HG02840 (cell line): ENCODE data around the gene DHCR7.
"Not testable (repeated sequence)": the region's sequence is repeated elsewhere in the genome, so short reads cannot be mapped to it uniquely, and the experiment has no call there.

ENCODE experiments used
- ATAC-seq: cut with Tn5 transposase; IDR thresholded peaks from one replicate; pipeline ENCODE4 v1.9.1; 2021; ENCODE audit warnings: mild to moderate bottlenecking, moderate library complexity, moderate number of reproducible peaks; ENCODE audit not compliant: unreplicated experiment, low FRiP score

DHCR7 gene

DNA sequence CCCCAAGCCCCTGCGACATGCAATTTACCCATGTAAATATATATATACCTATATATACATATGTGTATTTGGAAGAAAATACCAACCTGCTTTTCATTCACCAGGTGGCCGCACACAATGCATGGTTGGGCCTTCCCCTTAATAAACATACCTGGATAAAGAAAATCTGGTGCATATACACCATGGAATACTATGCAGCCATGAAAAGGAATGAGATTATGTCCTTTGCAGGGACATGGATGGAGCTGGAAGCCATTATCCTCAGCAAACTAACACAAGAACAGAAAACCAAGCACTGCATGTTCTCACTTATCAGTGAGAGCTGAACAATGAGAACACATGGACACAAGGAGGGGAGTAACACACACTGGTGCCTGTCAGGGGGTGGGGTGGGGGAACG, 25.9 kb downstream of the DHCR7 start:
- ATAC-seq, result not testable (repeated sequence)

DNA sequence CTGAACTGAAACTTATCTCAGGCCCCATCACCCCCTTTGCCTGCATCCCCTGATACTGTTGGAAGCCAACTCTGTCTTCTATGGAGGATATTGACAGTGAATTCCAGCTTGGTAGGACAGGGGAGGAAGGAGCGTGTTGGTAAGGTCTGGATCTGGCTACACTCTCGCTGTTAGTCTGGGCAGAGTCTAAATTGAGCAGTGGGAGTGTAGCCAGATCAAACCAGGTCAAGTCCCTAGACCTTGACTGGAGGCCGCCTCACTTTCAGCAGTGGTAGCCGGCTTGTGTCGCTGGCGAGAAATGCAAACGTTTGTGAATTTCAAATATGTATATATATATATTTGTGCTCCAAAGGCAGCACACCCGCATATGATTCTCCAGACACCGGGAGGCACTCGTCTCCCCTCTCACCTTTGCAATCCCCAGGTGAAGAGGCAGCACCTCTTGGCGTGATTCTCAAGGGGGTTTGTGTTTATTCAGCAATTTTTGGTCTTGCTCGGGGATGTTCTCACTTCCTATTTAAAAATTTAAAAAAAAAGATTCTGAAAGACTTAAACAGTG, 26.7 kb downstream of the DHCR7 start:
- ATAC-seq, result no peak

DNA sequence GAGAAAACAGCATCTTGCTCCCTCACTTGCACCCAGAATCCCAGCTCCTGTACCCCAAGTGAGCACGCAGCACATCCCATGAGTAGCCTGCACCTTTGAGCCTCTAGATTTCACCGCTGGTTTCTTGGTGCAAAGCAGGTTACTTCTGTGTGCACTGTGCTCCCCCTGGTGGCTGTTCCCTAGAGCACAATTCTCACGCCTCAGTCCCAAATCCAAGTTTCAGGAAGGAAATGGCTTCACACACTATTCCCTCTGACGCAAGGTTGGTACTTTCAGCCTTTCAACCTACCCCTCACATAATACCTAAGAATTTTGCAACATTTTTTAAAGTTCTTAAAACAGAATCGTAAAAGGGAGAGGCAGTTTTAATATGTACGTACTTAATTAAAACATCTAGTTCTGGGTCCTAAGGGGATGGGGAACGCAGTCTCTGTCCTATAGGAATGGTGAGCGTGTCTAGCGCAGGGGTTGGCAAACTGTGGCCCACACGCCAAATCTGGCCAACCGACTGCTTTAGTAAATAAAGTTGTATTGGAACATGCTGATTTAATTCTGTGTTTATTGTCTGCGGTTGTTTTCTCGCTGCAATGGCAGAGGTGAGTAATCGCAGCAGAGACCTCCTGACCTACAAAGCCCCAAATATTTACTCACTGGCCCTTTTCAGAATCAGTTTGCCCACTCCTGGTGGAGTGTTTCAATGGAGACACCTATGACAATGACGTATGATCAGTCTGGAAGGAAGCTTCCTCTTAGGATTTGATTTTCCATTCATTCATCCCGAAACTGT, 27.5 kb downstream of the DHCR7 start:
- ATAC-seq, result no peak

DNA sequence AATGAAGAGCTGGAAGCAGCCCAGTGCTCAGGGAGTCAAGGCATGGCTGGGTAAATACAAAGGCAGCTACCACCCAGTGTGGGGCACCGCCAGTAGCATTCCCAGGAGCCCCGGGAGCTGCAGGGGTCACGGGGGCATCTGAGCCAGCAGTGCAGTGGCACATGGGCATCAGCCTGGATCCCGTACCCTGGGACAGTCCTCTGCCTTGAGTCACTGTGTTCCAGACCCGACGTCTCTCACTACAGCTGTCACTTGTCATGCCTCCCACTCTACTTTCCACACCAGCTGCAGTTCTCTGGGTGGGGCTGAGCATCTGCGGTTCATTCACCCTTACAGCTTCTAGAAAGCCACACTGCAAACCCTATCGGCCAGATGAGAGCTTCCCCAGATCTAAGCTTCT, 29.6 kb downstream of the DHCR7 start:
- peak; percentile 63 for ATAC-seq

DNA sequence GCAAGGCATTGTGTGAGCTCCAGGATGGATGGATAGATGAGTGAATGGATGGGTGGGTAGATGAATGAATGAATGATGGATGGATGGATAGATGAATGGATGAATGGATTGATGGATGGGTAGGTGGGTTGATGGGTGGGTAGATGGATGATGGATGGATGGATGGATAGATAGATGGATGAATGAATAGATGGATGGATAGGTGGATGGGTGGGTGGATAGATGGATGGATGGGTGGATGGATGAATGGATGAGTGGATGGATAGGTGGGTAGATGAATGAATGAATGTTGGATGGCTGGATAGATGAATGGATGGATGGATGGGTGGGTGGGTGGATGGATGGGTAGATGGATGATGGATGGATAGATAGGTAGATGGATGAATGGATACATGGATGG, 33.5 kb downstream of the DHCR7 start:
- ATAC-seq, result no peak

DNA sequence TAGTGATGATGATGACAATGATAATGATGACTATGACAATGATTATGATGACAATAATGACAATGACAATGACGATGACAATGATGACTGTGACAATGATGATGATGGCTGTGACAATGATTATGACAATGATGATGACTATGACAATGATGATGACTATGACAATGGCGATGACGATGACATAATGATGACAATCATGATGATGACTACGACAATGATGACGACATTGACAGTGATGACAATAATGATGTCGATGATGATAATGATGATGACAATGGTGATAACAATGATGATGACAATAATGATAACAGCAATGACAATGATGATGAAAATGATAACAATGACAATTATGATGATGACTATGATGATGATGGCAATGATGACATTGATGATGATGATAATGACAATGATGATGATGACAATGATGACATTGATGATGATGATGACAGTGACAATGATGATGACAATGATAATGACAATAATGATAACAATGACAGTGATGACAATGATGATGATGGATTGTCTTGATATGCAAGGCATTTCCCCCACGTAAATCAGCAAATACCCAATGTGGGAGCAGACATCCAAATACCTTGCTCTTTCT, 37.7 kb downstream of the DHCR7 start:
- no peak for ATAC-seq

DNA sequence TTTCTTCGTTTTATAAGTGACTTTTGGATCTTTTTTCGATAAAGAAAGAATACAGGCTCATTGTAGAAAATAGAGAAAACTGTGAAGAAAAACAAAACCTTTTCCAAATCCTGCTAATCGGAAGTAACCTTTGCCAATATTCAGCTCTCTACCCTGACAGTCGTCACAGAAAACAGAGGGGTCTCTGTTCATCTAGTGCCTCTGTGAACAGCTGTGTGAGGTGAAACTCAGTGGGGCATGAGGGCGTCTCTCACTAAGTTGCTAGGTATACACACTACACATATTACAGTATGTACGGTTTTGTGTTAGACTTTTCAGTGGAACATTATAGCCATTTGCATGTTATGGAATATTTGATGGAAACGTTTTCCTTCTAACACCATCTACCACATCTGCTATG, 39.4 kb downstream of the DHCR7 start:
- no peak for ATAC-seq

DNA sequence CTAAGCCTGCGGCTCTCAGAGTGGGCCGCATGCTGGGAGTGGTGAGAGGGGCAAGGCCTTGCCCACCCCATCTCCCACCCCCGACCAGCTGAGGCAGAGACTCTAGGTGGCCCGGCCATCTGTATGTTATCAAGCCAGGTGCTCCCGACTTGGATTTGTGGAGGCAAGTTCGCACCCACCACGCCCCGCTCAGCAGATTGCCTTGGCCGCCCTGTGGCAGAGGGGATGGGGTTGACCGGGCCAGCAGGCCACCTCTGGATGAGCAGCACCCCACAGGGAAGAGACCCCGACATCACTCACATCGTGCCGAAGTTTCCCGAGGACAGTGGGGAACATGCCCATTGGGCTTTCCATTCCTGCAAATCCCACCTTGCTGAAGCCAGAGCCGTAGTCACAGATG, 40.8 kb downstream of the DHCR7 start:
- no peak for ATAC-seq

DNA sequence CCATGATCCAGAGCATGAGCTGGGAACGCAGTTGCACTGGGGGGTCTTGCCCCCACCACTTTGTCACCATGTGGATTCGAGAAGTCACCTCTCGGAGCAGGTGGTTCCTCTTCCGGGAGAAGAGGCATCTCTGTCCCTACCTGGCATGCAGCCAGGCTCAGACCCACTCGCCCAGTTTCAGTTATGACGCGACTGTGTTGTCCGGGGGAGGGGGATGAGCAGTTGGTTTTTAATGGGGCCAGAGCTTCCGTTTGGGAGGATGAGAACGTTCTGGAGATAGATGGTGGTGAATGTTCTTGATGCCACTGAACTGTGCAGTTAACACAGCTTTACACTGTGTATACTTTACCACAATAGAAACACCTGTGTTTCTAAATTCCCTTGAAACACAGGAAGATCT, 41.5 kb downstream of the DHCR7 start:
- no peak for ATAC-seq

DNA sequence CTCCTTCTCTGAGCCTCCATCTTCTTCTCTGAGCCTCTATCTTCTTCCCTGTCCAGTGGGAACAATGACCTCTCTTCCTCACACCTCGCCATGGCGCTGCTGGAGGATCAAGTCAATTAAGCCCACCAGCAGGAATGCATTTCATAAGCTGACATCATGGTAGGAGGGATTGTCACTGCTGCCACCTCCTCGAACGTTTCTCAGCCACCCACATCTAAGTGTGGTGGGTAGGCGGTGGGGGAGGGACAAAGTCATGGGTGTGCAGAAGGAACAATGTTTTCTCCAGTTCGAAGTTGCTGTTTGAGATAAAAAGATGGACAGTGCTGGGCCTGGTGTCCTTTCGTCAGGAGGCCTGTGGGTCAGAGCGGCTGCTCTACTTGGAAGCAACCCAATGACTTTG, 44.0 kb downstream of the DHCR7 start:
- no peak for ATAC-seq

DNA sequence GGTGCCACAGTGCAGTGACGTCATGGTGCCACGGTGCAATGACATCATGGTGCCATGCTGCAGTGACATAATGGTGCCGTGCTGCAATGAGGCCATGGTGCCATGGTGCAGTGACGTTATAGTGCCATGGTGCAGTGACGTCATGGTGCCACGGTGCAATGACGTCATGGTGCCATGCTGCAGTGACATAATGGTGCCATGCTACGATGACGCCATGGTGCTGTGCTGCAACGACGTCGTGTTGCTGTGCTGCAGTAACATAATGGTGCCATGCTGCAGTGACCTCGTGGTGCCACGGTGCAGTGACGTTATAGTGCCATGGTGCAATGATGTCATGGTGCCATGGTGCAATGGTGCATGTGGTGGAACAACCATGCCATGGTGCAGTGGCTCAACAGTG, 45.3 kb downstream of the DHCR7 start:
- no peak for ATAC-seq

DNA sequence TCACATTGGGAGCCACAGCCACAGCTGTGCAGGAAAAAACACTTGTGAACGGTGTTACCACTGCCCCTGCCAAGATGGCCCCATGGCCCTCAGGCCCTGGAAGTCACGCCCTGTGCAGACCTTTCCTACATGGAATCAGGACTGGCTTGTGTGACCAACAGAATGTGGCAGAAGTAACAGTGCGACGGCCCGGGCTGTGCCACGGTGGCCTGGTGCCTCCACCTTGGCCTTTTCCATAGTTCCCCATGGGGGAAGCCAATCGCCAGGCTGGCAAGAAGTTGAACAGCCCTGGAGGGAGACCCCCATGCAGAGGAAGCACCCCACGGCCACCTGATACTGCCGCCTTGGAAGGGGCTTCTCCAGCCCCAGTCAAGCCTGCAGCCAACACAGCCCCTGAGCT, 48.0 kb downstream of the DHCR7 start:
- ATAC-seq, result no peak

DNA sequence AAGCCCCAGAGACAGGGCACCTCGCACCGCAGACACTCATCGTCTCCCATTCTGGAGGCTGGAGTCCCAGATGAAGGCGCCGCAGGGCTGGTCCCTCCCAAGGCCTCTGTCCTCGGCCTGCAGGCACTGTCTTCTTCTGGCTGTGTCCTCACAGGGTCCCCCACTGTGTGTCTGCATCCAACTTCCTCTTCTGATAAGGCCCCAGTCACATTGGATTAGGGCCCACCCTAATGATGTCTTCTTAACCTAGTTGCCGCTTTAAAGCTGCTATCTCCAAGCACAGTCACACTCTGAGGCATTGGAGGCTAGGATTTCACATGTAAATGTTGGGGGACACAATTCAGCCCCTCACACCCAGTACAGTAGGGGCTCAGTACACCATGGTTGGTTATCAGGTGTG, 48.9 kb downstream of the DHCR7 start:
- no peak for ATAC-seq

DNA sequence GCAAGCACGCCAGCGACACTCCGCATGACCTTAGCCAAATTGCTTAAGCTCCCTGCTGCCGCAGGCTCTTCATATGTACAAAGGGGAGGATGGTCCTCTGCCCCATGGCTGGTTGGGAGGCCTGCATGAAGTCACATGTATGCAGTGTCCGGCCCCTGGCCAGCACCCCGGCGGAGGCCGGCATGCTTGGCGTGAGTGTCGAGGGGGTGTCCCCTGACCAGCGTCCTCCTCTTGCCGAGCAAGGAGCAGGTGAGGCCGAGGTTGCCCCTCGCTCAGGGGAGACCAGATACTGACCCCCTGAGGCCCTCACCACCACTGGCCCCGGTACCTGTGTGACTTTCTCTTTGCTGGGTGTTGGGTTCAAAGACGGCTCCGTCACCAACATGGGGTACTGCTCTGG, 50.2 kb downstream of the DHCR7 start:
- no peak for ATAC-seq

DNA sequence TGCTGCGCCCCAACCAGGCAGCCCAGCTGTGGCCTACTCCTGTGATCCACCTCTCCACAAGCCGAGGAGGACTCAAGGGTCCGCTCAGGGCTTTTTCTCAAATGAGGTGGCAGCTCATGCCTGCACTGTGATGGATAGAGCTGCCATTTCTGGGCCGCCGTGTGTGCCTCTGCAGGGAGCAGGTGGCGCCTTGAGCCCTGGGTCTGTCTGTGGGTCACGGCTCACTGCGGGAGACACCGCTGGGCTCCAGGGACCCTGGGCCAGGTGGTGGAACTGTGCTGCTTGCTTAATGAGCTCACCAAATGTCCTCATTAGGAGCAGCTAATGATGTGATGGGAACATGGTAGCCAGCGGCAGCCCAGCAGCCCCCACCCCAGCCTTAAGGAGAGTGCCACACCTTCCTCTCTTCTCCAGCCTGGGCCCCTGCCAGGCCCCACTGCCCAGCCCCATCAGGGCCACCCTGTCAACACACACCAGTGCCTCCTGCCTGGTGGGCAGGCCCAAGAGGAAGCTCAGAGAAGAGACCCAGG, 50.8 kb downstream of the DHCR7 start:
- no peak for ATAC-seq

DNA sequence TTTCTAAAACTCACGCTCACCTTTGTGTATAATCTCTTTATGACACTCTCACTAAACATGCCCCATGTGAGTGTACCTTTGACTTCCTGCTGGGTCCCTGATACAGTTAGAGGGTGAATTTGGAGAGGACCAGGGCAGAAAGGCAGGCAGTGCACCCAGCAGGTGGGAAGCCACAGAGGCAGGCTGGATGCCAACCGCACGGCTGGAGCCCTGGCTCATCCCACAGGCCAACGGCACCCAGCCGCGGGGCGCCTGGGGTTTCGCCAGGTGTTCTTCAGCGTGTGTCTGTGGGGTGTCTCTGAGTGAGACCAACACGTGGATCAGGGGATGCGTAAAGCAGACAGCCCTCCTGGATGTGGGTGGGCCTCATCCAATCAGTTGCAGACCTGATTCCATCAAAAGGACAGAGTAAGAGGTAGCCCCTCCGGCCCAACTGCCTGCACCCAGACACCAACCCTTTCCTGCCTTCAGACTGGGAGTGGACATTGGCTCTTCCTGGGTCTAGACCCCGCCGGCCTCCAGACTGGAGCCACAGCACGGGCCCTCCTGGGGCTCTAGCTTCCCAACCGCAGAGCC, 51.6 kb downstream of the DHCR7 start:
- no peak for ATAC-seq

DNA sequence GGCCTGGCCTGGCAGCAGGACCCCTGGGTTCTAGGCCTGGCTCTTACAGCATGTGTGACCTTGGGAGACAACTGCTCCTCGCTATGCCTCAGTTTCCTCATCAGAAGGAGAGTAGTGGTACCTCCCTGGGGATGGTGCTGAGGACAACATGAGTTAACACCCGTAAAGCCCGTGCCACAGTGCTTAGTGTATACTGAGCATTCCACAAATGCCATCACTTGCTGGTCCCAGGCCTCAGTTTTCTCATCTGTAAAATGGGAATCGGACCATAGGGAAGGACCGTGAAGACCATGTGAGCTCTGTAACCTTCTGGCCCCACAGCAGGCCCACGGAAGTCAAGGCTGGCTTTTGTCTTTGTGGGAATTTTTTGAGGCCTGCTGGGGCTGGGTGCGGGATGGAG, 52.4 kb downstream of the DHCR7 start:
- ATAC-seq, result no peak

DNA sequence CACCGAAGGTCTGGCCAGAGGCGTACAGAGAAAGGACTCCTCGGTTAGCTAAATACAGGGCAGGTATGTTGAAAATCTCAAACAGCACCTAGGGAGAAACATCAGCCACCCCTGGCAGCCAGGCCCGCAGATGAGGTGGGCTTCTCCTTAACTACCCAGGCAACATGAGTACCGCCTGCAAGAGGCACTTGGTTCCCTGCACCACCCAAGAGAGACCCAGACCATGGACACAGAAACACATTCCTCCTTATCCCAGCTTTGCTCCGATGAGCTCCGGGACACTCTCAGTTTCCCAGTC, 53.0 kb downstream of the DHCR7 start:
- ATAC-seq, result no peak

DNA sequence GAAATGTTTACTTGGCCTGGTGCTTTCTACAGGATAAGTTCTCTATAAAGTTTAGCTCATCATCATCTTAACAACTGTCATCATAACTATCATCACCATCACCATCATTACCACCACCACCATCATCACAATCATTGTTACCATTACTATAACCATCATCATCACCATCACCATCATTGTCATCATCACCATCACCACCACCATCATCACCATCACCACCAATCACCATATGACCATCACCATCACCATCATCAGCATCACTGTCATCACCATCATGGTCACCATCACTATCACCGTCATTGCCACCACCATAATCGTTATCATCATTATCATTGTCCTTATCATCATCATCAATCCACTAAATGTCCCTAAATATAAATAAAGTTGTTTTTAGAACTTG, 54.9 kb downstream of the DHCR7 start:
- ATAC-seq, result no peak

DNA sequence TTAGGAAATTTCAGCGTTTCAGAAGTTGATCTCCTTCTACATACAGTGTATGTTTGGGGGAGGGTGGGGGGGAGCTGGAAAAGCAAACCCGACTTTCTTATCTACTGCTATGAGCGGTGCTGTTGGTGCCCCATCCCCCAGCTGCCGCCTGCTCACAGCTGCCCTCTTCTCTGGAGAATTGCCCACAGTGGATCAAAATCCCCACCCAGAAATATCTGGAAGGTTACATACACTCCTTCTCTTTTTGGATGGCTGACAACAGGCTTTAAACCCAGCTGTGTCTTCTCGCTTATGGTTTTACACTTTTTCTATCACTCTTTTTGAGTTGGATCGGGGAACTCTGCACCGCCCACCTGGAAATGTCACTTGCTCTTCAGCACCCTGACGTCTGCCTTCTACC, 56.4 kb downstream of the DHCR7 start:
- no peak for ATAC-seq

DNA sequence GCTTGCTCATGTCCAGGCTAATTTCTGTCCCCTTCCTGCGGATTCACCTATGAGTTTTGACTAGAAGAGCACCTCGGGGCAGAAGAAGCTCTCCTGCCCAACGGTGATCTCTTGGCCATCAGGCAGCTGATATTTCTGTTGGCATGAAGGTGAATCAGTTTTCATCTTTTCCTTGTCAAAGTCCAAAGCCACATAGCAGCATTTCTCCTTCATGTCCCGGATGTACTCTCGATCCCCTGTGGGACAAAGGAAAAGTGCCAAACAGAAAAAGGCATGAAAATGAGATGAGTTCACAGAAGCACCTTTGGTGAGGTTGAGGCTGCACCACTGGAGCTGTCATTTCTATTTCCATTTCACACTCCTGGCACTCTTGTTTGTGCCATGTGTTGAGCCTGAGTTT, 56.8 kb downstream of the DHCR7 start:
- no peak for ATAC-seq
